Heart left ventricle (tissue), 13 donors: ENCODE measurements around the gene DYSF.

Experiments used
- CTCF ChIP-seq, 12 donors: fragments of 200-600 bp; sonication (generic) in 4 of 12; IDR thresholded peaks; one replicate each; pipeline versions ENCODE4 v1.5.0 to v1.8.0; 2018 to 2022; ENCODE audit warnings: antibody characterized with exemption in 12 of 12, mild to moderate bottlenecking in 5 of 12
- POLR2A ChIP-seq, 2 donors: fragments of 450-650 bp; IDR thresholded peaks; one replicate each; pipeline ENCODE4 v1.6.1; 2017; ENCODE audit warnings: antibody characterized with exemption in 2 of 2, mild to moderate bottlenecking in 2 of 2, moderate library complexity in 2 of 2
- donor health status: ischemic (EF 13 %, LVEDD 7.1; RV severe dilation, severe dysfunction).
- donor health status: DM: no; HTN: yes; CAD: no.
- donor health status: DM: no; HTN: no; CAD: no.
- donor health status: ischemic (EF 25% LVEDD 6.9; RV normal size, moderate dysfunction).
- donor health status: ischemic (EF 25% LVEDD 5.7; RV mildly dilated, moderate dysfunction).
- donor health status: ischemic (EF 35%, LVEDD 5.7; RV mildly dilated, moderate dysfunction).
- donor health status: nonischemic (EF 11% LVEDD 7.7; RV severe dilation, severe dysfunction).
- donor health status: DM: yes; HTN: yes; CAD: no.
- donor health status: PGD.
- donor health status: ischemic (EF 29% LVEDD 5.4; RV normal size, mild dysfunction).
- donor health status: nonischemic (EF 23%, LVEDD 6.1; RV moderate dilation, normal function).

- TF ChIP-seq CTCF (IDR thresholded peaks at IDR 0.05) = no peak
- TF ChIP-seq POLR2A (IDR thresholded peaks at IDR 0.05) = no peak
Measured at GRCh38 chr2:71633086-71633485, 179.7 kb downstream of the DYSF start.
